Esophagus muscularis mucosa (tissue), 4 donors: ENCODE results near the gene TRIM3. TPM values are rescaled to one million over a fixed set of nuclear protein-coding genes. Genes with fewer than 3 reads are reported as not detected.

Experiments used
- DNase-seq: peaks from one replicate; pipeline ENCODE4 v3.0.0-alpha.2; 2017; ENCODE audit errors: extremely low spot score
- H3K27ac ChIP-seq, 4 donors: fragments of 200-600 bp; sonication (generic); replicated peaks in 1 of 4; 1 replicate in 3 of 4; 2 replicates in 1 of 4; pipeline ENCODE4 v1.5.1; 2016 to 2019; ENCODE audit warnings: mild to moderate bottlenecking in 1 of 4
- H3K27me3 ChIP-seq, 4 donors: fragments of 200-600 bp; sonication (generic); one replicate each; pipeline versions ENCODE4 v1.5.1 to v1.6.0; 2016 to 2019
- H3K36me3 ChIP-seq, 4 donors: fragments of 200-600 bp; sonication (generic); one replicate each; pipeline ENCODE4 v1.5.1; 2016 to 2019
- H3K4me1 ChIP-seq, 4 donors: fragments of 200-600 bp; sonication (generic); one replicate each; pipeline ENCODE4 v1.5.1; 2016 to 2019
- H3K4me3 ChIP-seq, 4 donors: fragments of 200-600 bp; sonication (generic); 1 replicate in 2 of 4; 2 replicates in 2 of 4; pipeline ENCODE4 v1.5.1; 2016 to 2019; ENCODE audit warnings: mild to moderate bottlenecking in 4 of 4, moderate library complexity in 1 of 4
- H3K9me3 ChIP-seq, 4 donors: fragments of 200-600 bp; sonication (generic); 1 replicate in 3 of 4; 2 replicates in 1 of 4; pipeline ENCODE4 v1.5.1; 2016 to 2019
- CTCF ChIP-seq, 3 experiments: fragments of 200-600 bp in 2 of 3; fragments of 450-650 bp in 1 of 3; sonication (generic) in 2 of 3; IDR thresholded peaks; one replicate each; pipeline ENCODE4 v1.5.1; 2017 to 2019; ENCODE audit warnings: antibody characterized with exemption in 3 of 3, mild to moderate bottlenecking in 2 of 3, moderate library complexity in 1 of 3
- EP300 ChIP-seq: sonication (generic); formaldehyde crosslinking; IDR thresholded peaks from one replicate; pipeline ENCODE4 v1.6.1; 2017; ENCODE audit warnings: antibody characterized with exemption
- POLR2A ChIP-seq: fragments of 450-650 bp; IDR thresholded peaks from one replicate; pipeline ENCODE4 v1.6.1; 2017; ENCODE audit warnings: antibody characterized with exemption, moderate library complexity, mild to moderate bottlenecking, low read depth
- POLR2AphosphoS5 ChIP-seq, 2 donors: sonication (generic); formaldehyde crosslinking; IDR thresholded peaks; one replicate each; pipeline ENCODE4 v1.6.1; 2017; ENCODE audit warnings: antibody characterized with exemption in 2 of 2
- WGBS: methylation state at CpG from one replicate; pipeline ENCODE4 v1.1.5; 2018; 5-methylcytosine and 5-hydroxymethylcytosine counted together
- intact Hi-C: fragments of 100-400 bp; cut with DNase I; formaldehyde crosslinking; loops from one replicate; pipeline ENCODE4 v1.15.1; 2023
- total RNA-seq, 4 donors: library from RNA; depleted of rRNA; stranded (reverse); fragments of >200 nt; gene quantifications; one replicate each; pipeline versions ENCODE4 v1.1.0 to v1.2.1, GENCODE V29; 2016

TRIM3 gene
- total RNA-seq, 4 donors from 2014 or later, result 26.6 to 47.6 (median 35.3) TPM

GRCh38 chr11:6405052-6405667 lies 68.6 kb downstream of the TRIM3 start:
- Histone ChIP-seq H3K36me3 (peaks cover 26 to 67% (median 54%) of the 10 kb centered on the region in 4 donors), H3K9me3 (no peaks in the 10 kb centered on the region), H3K27ac (no peak overlapping the region), H3K27me3 (no peaks in the 10 kb centered on the region), H3K4me3 (no peak overlapping the region), H3K4me1 (peaks cover 0 to 29% (median 15%) of the 10 kb centered on the region in 4 donors)
- TF ChIP-seq EP300, result no peak
- no peak for TF ChIP-seq CTCF (IDR thresholded peaks at IDR 0.05)
- TF ChIP-seq POLR2A, result no peak
- no peak for TF ChIP-seq POLR2AphosphoS5 (IDR thresholded peaks at IDR 0.05)
- 53% methylated on average over 10 of the region's 13 CpGs for WGBS
- intact Hi-C loops, result no loop called here
- no peak for DNase-seq

DNA sequence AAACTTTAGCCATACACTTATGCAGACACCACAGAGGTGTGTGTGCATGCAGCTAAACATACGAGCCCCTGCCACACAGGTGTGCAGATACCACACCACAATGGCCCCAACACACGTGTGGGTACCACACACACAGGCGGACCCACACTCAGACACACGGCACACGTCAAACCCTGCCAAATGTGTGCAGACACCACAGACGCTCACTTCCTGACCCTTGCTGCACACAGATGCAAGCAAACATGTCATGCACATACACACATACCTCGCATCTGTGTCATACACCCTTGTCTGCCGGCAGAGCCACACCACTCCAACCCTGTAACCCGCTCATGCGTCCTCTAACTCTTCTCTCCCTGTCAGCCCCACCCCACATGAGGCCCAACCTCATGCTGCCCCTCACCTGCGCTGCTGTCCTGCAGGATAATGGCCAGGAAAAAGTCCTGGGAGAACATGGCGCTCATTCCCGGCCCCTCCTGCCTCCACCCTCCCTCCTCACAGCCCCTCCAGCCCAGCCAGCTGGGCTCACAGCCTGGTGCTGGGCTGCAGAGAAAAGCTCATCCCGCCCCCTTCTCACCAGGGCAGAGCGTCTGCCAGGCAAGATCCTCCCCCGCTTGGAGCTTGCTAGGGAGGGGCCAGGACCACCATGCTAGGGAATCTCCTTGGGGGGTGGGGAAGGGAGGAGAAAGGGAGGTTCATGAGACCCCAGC lies 69.2 kb downstream of the TRIM3 start:
- H3K9me3 ChIP-seq, result no peaks in the 10 kb centered on the region
- H3K4me3 ChIP-seq, result no peak overlapping the region
- DNase-seq, result no peak
- no peak overlapping the region for H3K27ac ChIP-seq
- 74% methylated on average over 12 of the region's 16 CpGs for WGBS
- no peak for TF ChIP-seq EP300
- no peak for TF ChIP-seq CTCF (IDR thresholded peaks at IDR 0.05)
- TF ChIP-seq POLR2A, result no peak
- TF ChIP-seq POLR2AphosphoS5 (IDR thresholded peaks at IDR 0.05), result no peak
- peaks cover 28 to 67% (median 50%) of the 10 kb centered on the region in 4 donors for H3K36me3 ChIP-seq
- intact Hi-C loops, result no loop called here
- H3K27me3 ChIP-seq, result no peaks in the 10 kb centered on the region
- peaks cover 0 to 29% (median 15%) of the 10 kb centered on the region in 4 donors for H3K4me1 ChIP-seq

DNA sequence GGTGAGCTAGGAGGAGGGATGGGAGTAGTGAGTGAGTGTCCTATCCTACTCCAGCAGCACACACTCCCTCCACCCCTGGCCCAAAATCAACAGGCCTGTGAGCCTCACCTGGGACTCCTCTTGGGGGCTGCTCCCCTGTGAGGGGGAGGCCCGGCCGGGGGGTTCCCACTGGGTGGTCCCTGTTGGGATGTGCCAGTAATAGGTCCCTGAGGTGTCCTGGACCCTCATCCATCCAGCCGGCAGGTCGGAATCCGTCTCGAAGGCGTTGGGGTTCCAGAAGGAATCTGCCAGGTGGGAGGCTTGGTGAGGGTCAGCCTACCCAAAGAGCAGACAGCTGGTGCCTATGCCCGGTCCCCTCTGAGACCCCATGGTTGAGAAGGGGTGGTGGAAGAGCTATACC lies 70.2 kb downstream of the TRIM3 start:
- Histone ChIP-seq H3K36me3 (peaks cover 28 to 67% (median 46%) of the 10 kb centered on the region in 4 donors), H3K4me3 (no peak overlapping the region), H3K9me3 (no peaks in the 10 kb centered on the region), H3K27me3 (no peaks in the 10 kb centered on the region), H3K4me1 (peaks cover 0 to 30% (median 15%) of the 10 kb centered on the region in 4 donors), H3K27ac (no peak overlapping the region)
- no peak for DNase-seq
- TF ChIP-seq POLR2AphosphoS5 (IDR thresholded peaks at IDR 0.05) (no peak), CTCF (IDR thresholded peaks at IDR 0.05) (no peak), POLR2A (no peak), EP300 (no peak)
- intact Hi-C loops, result no loop called here
- 93% methylated on average over 8 of the region's 8 CpGs for WGBS

DNA sequence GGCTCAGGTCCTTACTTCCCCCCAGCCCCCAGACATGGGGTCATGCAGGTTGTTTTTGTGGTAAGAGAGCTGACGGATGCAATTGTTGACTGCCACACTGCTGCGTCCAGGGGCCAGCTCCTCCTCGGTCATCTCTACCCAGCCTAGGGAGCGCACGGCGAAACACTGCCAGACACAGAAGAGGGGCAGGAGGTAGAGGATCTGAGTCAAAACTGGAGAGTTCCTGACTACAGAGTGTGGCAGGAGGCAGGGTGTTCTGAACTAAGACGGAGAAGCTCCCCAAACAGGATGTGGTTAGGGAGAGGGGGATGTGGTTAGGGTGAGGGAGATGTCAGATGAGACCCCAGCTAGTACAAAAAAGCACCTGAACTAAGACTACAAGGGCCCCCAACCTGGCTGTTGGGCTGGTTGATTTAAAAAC lies 71.2 kb downstream of the TRIM3 start:
- 83% methylated on average over 7 of the region's 7 CpGs for WGBS
- intact Hi-C loops, result no loop called here
- H3K4me3 ChIP-seq, result no peak overlapping the region
- H3K9me3 ChIP-seq, result no peaks in the 10 kb centered on the region
- no peak for DNase-seq
- H3K4me1 ChIP-seq, result peaks cover 0 to 39% (median 20%) of the 10 kb centered on the region in 4 donors
- H3K36me3 ChIP-seq, result peaks cover 33 to 71% (median 47%) of the 10 kb centered on the region in 4 donors
- no peaks in the 10 kb centered on the region for H3K27me3 ChIP-seq
- TF ChIP-seq POLR2A (no peak), CTCF (IDR thresholded peaks at IDR 0.05) (no peak), POLR2AphosphoS5 (IDR thresholded peaks at IDR 0.05) (no peak), EP300 (no peak)
- no peak overlapping the region for H3K27ac ChIP-seq
